Measurements from ENCODE around the gene PRKN.

PRKN gene

DNA sequence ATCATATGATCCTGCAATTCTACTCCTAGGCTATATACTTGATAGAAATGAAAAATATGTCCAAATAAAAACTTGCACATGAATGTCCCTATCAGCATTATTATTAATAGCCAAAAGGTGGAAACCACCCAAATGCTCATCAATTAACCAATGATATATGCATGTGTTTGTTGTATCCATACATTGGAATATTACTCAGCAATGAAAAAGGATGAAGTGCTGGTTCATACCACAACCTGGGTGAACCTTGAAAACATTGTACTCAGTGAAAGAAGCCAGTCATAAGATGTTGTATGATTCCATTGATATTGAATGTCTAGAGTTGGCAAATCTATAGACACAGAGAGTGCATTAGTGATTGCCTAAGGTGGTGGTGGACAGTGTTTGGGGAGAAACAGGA lies 267.6 kb downstream of the PRKN start:
- ATAC-seq (ENCODE audit: low read depth) (no peak), DNase-seq (ENCODE audit: low spot score) (no peak)
- Histone ChIP-seq H3K27ac (ENCODE audit: poor library complexity, severe bottlenecking) (no peak overlapping the region), H3K36me3 (ENCODE audit: low read depth) (no peaks in the 10 kb centered on the region), H3K4me1 (ENCODE audit: insufficient read depth, poor library complexity, severe bottlenecking) (no peaks in the 10 kb centered on the region), H3K9me3 (ENCODE audit: severe bottlenecking) (no peaks in the 10 kb centered on the region), H3K4me3 (ENCODE audit: severe bottlenecking) (no peak overlapping the region), H3K27me3 (ENCODE audit: insufficient read depth, poor library complexity, severe bottlenecking) (no peaks in the 10 kb centered on the region)
- TF ChIP-seq, protein P1, sequence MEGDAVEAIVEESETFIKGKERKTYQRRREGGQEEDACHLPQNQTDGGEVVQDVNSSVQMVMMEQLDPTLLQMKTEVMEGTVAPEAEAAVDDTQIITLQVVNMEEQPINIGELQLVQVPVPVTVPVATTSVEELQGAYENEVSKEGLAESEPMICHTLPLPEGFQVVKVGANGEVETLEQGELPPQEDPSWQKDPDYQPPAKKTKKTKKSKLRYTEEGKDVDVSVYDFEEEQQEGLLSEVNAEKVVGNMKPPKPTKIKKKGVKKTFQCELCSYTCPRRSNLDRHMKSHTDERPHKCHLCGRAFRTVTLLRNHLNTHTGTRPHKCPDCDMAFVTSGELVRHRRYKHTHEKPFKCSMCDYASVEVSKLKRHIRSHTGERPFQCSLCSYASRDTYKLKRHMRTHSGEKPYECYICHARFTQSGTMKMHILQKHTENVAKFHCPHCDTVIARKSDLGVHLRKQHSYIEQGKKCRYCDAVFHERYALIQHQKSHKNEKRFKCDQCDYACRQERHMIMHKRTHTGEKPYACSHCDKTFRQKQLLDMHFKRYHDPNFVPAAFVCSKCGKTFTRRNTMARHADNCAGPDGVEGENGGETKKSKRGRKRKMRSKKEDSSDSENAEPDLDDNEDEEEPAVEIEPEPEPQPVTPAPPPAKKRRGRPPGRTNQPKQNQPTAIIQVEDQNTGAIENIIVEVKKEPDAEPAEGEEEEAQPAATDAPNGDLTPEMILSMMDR (IDR thresholded peaks at IDR 0.05; ENCODE audit: poor library complexity, severe bottlenecking) = no peak

DNA sequence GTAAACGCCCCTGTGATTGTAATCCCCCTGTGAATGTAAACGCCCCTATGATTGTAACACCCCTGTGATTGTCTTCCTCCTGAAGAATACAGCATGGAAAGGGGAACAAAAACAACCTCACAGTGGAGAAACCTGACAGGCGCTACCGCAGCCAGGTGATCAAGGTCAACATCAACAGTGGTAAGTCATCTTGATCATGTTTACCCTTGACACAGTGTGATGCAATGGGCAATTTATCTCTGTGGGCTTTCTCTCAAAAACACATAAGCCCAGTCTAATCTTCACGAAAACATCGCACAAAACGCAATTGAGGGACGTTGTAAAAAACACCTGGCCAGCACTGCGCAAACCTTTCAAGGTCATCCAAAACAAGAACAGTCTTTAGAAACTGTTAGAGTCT lies 277.2 kb downstream of the PRKN start:
- Histone ChIP-seq H3K27ac (ENCODE audit: poor library complexity, severe bottlenecking) (no peak overlapping the region), H3K36me3 (ENCODE audit: low read depth) (no peaks in the 10 kb centered on the region), H3K4me3 (ENCODE audit: severe bottlenecking) (no peak overlapping the region), H3K27me3 (ENCODE audit: insufficient read depth, poor library complexity, severe bottlenecking) (no peaks in the 10 kb centered on the region), H3K4me1 (ENCODE audit: insufficient read depth, poor library complexity, severe bottlenecking) (no peaks in the 10 kb centered on the region), H3K9me3 (ENCODE audit: severe bottlenecking) (no peaks in the 10 kb centered on the region)
- DNase-seq (ENCODE audit: low spot score) (no peak), ATAC-seq (ENCODE audit: low read depth) (no peak)
- TF ChIP-seq, protein P1 (IDR thresholded peaks at IDR 0.05; ENCODE audit: poor library complexity, severe bottlenecking) = no peak

DNA sequence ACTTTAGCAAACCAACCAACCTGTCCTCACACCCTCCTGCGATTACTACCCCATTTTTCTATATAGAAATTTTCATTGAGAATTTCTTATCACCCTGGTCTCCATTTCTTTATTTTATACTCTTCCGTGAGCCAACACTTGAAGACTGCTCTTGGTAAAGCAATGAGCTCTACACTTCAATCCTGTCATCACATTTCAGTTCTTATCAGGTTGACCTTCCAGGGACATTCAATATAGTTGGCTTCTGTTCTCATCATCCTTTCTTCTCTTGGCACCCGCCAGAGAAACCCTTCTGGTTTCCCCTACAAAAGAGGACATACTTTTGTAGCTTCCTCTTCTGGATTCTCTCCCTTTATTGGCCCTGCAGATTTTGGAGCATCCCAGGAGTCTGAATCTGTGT lies 279.3 kb downstream of the PRKN start:
- Histone ChIP-seq H3K4me1 (ENCODE audit: insufficient read depth, poor library complexity, severe bottlenecking) (no peaks in the 10 kb centered on the region), H3K27ac (ENCODE audit: poor library complexity, severe bottlenecking) (no peak overlapping the region), H3K36me3 (ENCODE audit: low read depth) (no peaks in the 10 kb centered on the region), H3K27me3 (ENCODE audit: insufficient read depth, poor library complexity, severe bottlenecking) (no peaks in the 10 kb centered on the region), H3K4me3 (ENCODE audit: severe bottlenecking) (no peak overlapping the region), H3K9me3 (ENCODE audit: severe bottlenecking) (no peaks in the 10 kb centered on the region)
- no peak for DNase-seq (ENCODE audit: low spot score)
- no peak for ATAC-seq (ENCODE audit: low read depth)
- TF ChIP-seq, protein P1 (IDR thresholded peaks at IDR 0.05; ENCODE audit: poor library complexity, severe bottlenecking) = no peak

DNA sequence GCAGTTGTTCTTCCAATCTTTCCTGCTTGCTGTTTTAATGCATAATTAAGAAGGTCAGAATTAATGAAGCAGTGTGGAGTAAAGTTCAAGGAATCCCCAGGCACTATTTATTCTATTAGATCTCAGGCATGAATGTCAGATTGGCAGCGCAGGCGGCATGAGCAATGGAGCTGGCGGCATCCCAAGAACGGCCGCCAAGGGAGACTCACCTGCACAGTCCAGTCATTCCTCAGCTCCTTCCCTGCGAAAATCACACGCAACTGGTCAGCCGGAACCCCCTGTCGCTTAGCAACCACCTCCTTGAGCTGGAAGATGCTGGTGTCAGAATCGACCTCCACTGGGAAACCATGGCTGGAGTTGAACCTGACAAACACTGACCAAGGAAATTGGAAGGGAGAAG lies 284.5 kb downstream of the PRKN start:
- DNase-seq (ENCODE audit: low spot score) = no peak
- TF ChIP-seq, protein P1 (IDR thresholded peaks at IDR 0.05; ENCODE audit: poor library complexity, severe bottlenecking) = no peak

DNA sequence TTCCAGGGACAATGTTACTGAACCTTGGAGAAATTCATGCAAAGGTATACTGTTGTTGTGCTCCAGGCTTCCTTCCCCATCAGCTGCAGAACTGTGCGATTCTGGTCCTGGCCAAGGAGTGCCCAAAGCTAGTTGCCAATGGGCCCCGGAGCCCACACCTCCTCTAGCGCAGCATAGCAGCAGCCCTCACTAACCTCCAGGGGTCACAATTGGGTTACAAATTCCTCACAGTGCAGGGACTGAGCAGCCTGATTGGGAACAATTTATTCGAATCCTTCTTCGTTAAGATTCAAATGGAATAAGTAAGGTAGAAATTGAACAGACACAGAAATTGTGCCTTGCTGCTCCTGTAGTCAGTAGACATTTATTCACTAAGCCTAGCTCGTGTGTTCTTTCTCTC lies 284.9 kb downstream of the PRKN start:
- no peak for ATAC-seq (ENCODE audit: low read depth)
- H3K9me3 ChIP-seq (ENCODE audit: severe bottlenecking) = no peaks in the 10 kb centered on the region
- no peak overlapping the region for H3K27ac ChIP-seq (ENCODE audit: poor library complexity, severe bottlenecking)
- H3K27me3 ChIP-seq (ENCODE audit: insufficient read depth, poor library complexity, severe bottlenecking) = no peaks in the 10 kb centered on the region
- no peaks in the 10 kb centered on the region for H3K36me3 ChIP-seq (ENCODE audit: low read depth)
- no peaks in the 10 kb centered on the region for H3K4me1 ChIP-seq (ENCODE audit: insufficient read depth, poor library complexity, severe bottlenecking)
- no peak for DNase-seq (ENCODE audit: low spot score)
- no peak overlapping the region for H3K4me3 ChIP-seq (ENCODE audit: severe bottlenecking)
- TF ChIP-seq, protein P1 (IDR thresholded peaks at IDR 0.05; ENCODE audit: poor library complexity, severe bottlenecking) = no peak

More for the DNA sequence above, 284.5 kb downstream of the PRKN start:
- Histone ChIP-seq H3K27me3 (ENCODE audit: insufficient read depth, poor library complexity, severe bottlenecking) (no peaks in the 10 kb centered on the region), H3K9me3 (ENCODE audit: severe bottlenecking) (no peaks in the 10 kb centered on the region), H3K4me1 (ENCODE audit: insufficient read depth, poor library complexity, severe bottlenecking) (no peaks in the 10 kb centered on the region), H3K27ac (ENCODE audit: poor library complexity, severe bottlenecking) (no peak overlapping the region), H3K4me3 (ENCODE audit: severe bottlenecking) (no peak overlapping the region), H3K36me3 (ENCODE audit: low read depth) (no peaks in the 10 kb centered on the region)
- ATAC-seq (ENCODE audit: low read depth) = peak; percentile 68; the same call in 2 of the 3 replicates
